ENCODE measurements around the gene CHST3.
"Not testable (repeated sequence)": the region's sequence is repeated elsewhere in the genome, so short reads cannot be mapped to it uniquely, and the experiment has no call there.

CHST3 gene

DNA sequence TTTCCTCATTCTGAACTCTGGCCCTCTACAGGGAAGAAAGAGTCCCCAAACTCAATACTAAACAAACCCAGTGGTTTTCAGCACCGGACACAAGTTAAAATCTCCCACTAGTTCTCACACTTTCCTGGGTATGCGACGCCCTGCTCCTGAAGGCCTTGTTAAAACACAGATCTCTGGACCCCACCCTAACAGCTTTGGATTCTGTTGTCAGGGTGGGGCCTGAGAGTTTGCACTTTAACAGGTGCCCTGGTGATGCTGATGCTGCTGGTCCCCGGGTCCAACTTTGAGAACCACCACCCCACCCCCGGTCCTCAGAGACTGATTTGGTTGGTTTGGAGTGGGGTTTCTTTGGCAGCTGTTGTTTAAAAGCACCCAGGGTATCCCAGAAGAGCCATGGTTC is 61.6 kb downstream of the CHST3 start:
- DNase-seq (ENCODE audit: low read depth), result no peak
- H3K4me3 ChIP-seq (ENCODE audit: control insufficient read depth, low read depth, low read length), result no peak overlapping the region
- no peak for TF ChIP-seq CTCF (conservative IDR thresholded peaks at IDR 0.05; ENCODE audit: control insufficient read depth, insufficient read depth, low read depth, low read length)

- no peak for TF ChIP-seq CTCF (conservative IDR thresholded peaks at IDR 0.05; ENCODE audit: control insufficient read depth, insufficient read depth, low read depth, low read length)
- no peak overlapping the region for H3K4me3 ChIP-seq (ENCODE audit: control insufficient read depth, low read depth, low read length)
- peak; percentile 64 for DNase-seq (ENCODE audit: low read depth)
These were observed 62.3 kb downstream of the CHST3 start for GRCh38 chr10:72026278-72027111.

GRCh38 chr10:72027498-72027897 is 63.3 kb downstream of the CHST3 start:
- no peak for DNase-seq (ENCODE audit: low read depth)
- no peak overlapping the region for H3K4me3 ChIP-seq (ENCODE audit: control insufficient read depth, low read depth, low read length)
- no peak for TF ChIP-seq CTCF (conservative IDR thresholded peaks at IDR 0.05; ENCODE audit: control insufficient read depth, insufficient read depth, low read depth, low read length)

GRCh38 chr10:72029414-72029813 is 65.2 kb downstream of the CHST3 start:
- no peak for TF ChIP-seq CTCF (conservative IDR thresholded peaks at IDR 0.05; ENCODE audit: control insufficient read depth, insufficient read depth, low read depth, low read length)
- DNase-seq (ENCODE audit: low read depth), result no peak
- no peak overlapping the region for H3K4me3 ChIP-seq (ENCODE audit: control insufficient read depth, low read depth, low read length)

- TF ChIP-seq CTCF (conservative IDR thresholded peaks at IDR 0.05; ENCODE audit: control insufficient read depth, insufficient read depth, low read depth, low read length), result no peak
- DNase-seq (ENCODE audit: low read depth), result no peak
- no peak overlapping the region for H3K4me3 ChIP-seq (ENCODE audit: control insufficient read depth, low read depth, low read length)
These were observed 66.8 kb downstream of the CHST3 start for GRCh38 chr10:72030762-72031543.

- no peak for DNase-seq (ENCODE audit: low read depth)
- TF ChIP-seq CTCF (conservative IDR thresholded peaks at IDR 0.05; ENCODE audit: control insufficient read depth, insufficient read depth, low read depth, low read length), result no peak
- no peak overlapping the region for H3K4me3 ChIP-seq (ENCODE audit: control insufficient read depth, low read depth, low read length)
These were observed 67.5 kb downstream of the CHST3 start for GRCh38 chr10:72031706-72032105.

- not testable (repeated sequence) for DNase-seq (ENCODE audit: low read depth); H3K4me3 ChIP-seq (ENCODE audit: control insufficient read depth, low read depth, low read length)
These were observed 68.4 kb downstream of the CHST3 start for GRCh38 chr10:72032409-72033162.
